OCI-LY3 (cell line): ENCODE data around the gene PARD3.

Experiments
- EZH2phosphoT487 ChIP-seq: fragments of 200-600 bp; shearing (Covaris generic); IDR thresholded peaks from 2 replicates; pipeline ENCODE4 v1.6.1; 2018; ENCODE audit warnings: antibody characterized with exemption, mixed run types, low read depth
- TF ChIP-seq, protein P1 (sequence below): fragments of 200-600, 300-600 bp; sonication (generic); IDR thresholded peaks from 2 replicates; pipeline ENCODE4 v1.5.1; 2014; ENCODE audit warnings: antibody characterized with exemption, low read length, low read depth

DNA sequence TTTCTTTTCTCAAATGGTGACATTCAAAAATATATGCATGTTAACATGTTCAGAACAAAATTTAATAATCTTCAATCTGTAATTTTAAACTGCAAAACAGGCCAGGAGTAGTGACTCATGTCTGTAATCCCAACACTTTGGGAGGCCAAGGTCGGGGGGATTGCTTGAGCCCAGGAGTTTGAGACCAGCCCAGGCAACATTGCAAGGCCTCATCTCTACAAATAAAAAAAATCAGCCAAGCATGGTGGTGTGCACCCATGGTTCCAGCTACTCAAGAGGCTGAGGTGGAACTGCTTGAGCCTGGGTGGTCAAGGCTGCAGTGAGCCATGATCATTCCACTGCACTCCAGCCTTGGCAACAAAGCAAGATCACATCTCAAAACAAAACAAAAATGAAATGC lies 394.3 kb downstream of the PARD3 start:
- TF ChIP-seq, protein P1, sequence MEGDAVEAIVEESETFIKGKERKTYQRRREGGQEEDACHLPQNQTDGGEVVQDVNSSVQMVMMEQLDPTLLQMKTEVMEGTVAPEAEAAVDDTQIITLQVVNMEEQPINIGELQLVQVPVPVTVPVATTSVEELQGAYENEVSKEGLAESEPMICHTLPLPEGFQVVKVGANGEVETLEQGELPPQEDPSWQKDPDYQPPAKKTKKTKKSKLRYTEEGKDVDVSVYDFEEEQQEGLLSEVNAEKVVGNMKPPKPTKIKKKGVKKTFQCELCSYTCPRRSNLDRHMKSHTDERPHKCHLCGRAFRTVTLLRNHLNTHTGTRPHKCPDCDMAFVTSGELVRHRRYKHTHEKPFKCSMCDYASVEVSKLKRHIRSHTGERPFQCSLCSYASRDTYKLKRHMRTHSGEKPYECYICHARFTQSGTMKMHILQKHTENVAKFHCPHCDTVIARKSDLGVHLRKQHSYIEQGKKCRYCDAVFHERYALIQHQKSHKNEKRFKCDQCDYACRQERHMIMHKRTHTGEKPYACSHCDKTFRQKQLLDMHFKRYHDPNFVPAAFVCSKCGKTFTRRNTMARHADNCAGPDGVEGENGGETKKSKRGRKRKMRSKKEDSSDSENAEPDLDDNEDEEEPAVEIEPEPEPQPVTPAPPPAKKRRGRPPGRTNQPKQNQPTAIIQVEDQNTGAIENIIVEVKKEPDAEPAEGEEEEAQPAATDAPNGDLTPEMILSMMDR: no peak
- TF ChIP-seq EZH2phosphoT487: no peak
